CD4-positive, alpha-beta T cell treated with Interleukin-17A for 1 hour (primary cell): ENCODE measurements around the gene CKM.
"Not testable (repeated sequence)": the region's sequence is repeated elsewhere in the genome, so short reads cannot be mapped to it uniquely, and the experiment has no call there.

Source experiments
- DNase-seq: peaks from one replicate; pipeline ENCODE4 v3.0.0-alpha.2; 2020

CKM gene

GRCh38 chr19:45315304-45315703 is 7.4 kb downstream of the CKM start:
- DNase-seq, result no peak

DNA sequence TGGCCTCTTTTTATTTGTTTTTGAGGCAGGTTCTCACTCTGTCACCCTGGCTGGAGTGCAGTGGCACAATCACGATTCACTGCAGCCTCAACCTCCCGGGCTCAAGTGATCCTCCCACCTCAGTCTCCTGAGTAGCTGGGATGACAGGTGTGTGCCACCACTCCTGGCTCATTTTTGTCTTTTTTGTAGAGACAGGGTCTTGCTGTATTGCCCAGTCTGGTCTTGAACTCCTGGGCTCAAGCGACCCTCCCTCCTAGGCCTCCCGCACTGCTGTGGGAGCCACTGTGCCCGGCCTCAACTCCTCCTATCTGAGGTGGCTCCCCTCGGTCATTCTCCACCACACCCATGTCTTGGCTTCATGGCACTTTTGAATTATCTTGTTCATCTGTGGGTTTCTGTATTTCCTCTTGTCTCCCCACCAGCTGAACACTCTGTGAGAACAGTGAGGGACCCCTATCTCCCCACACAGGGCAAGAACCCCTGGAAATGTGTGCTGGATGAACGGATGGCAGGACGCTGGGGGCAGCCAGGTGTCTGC is 7.9 kb downstream of the CKM start:
- no peak for DNase-seq

- not testable (repeated sequence) for DNase-seq
Observed at GRCh38 chr19:45312285-45312684, 10.4 kb downstream of the CKM start.

DNA sequence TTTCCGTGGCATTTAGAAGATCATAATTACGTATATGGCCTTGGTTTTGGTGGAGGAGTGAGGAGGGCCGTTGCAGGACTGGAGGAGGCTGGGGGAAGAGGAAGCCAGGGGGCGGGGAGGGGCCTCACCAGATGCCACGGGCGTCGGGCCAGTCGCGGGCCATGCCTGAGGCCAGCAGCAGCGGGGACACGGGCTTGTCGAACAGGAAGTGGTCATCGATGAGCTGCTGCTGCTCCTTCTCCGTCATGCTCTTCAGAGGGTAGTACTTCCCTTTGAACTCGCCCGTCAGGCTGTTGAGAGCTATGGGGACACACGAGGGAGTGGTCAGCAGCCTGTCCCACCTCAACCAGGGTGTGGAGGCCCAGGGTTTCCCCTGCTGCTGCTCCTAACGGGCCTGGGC is 11.1 kb downstream of the CKM start:
- DNase-seq, result no peak

- DNase-seq, result not testable (repeated sequence)
Observed at GRCh38 chr19:45309322-45309721, 13.4 kb downstream of the CKM start.

GRCh38 chr19:45307361-45307760 is 15.3 kb downstream of the CKM start:
- DNase-seq, result no peak

GRCh38 chr19:45306518-45307027 is 16.1 kb downstream of the CKM start:
- DNase-seq, result no peak

- DNase-seq, result no peak
Observed at GRCh38 chr19:45306040-45306439, 16.6 kb downstream of the CKM start.

DNA sequence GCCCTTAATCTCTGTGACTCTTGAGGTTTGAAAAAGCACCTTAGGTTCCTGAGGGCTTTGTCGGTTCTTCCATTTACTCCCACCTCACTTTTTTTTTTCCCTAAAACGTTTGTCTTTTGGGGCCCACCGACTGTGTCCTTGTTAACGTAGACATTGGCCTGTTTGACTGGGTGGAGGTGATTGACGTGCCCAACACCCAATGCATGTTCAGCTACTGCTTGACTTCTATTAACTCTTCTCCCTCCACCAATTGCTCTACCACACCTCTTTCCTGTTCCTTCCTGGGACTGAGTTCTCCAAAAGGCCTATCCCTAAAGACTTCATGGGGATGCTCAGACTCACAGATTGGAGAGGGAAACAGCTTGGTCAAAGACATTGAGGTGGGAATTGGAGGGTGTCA is 17.3 kb downstream of the CKM start:
- no peak for DNase-seq

DNA sequence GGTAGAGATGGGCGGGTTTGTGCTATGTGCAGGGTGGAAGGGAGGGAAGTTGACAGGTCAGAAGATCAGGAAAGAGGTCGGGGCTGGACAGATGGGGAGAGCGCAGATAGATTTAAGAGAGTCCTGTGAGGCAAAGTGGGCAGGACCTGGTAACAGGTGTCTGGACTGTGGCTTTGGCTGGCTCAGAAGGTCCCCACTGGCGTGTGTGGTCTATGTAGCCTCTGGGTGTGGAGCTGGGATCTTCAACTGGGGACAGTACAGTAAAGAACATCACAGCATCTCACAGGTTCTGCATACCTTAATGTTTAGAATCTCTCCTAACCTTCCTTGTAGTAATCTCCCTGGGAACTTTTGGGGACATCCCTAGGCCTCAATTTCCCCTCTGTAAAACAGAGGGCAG is 17.7 kb downstream of the CKM start:
- DNase-seq, result no peak

- no peak for DNase-seq
Observed at GRCh38 chr19:45304141-45304926, 18.3 kb downstream of the CKM start.

DNA sequence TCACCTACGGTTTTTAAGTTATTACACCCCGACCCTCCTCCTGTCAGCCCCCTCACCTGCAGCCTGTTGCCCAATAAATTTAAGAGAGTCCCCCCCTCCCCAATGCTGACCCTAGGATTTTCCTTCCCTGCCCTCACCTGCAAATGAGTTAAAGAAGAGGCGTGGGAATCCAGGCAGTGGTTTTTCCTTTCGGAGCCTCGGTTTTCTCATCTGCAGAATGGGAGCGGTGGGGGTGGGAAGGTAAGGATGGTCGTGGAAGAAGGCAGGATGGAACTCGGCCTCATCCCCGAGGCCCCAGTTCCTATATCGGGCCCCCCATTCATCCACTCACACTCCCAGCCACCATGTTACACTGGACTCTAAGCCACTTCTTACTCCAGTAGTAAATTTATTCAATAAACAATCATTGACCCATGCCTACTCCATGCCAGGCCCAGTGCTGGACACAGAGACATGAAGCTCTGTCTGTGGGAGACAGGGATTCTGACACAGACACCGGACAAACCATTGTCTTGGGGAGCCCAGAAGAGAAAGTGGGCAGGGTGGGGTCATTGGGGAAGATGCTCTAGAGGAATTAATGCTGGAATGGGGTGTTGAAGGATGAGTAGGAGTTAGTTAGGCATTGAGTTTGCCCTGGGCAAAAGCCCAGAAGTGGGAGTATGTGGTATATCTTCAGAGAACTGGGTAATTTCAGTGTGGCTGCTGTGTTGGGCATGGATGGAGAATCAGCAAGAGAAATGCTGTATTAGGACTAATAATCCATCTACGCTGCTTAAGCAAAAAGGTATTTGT is 19.2 kb downstream of the CKM start:
- DNase-seq, result no peak

DNA sequence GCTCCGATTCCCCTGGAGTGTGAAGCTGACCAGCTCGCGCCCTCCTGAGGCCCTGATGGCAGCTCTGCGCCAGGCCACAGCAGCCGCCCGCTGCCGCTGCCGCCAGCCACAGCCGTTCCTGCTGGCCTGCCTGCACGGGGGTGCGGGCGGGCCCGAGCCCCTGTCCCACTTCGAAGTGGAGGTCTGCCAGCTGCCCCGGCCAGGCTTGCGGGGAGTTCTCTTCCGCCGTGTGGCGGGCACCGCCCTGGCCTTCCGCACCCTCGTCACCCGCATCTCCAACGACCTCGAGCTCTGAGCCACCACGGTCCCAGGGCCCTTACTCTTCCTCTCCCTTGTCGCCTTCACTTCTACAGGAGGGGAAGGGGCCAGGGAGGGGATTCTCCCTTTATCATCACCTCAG is 20.3 kb downstream of the CKM start:
- no peak for DNase-seq

DNA sequence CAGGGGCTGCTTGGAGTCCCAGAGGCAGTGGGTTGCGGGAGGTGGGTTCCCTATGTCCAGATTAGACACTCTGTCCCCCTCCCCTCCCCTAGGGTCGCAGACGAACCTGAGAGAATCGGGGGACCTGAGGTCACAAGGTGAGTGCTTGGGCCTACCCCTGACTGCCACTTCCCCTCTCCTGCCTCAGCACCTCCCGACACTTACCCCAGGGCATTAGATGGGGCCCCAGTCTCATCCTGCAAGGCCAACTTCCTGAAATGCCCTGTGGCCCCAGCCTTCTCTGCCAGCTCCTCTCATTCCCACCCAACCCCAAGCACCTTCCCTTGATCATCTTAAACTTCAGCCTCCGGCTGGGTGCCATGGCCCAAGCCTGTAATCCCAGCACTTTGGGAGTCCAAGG is 23.0 kb downstream of the CKM start:
- DNase-seq, result no peak

DNA sequence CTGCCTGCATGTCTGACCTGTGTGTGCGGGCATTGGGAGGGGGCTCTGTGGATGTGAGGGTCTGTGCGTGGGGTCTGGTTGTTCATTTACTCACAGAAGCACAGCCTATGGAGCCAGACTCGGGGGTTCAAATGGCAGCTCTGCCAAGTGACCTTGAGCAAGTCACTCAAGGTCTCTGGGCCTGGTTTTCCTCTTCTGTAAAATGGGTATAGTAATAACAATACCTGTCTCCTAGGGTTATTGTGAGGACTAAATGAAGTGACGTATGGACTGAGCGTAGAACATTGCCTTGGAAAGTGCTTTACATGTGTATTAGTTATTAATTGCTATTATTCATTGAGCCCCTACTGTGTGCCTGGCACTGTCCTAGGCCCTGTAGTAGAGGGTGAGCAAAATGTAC is 24.4 kb downstream of the CKM start:
- no peak for DNase-seq

- DNase-seq, result no peak
Observed at GRCh38 chr19:45297674-45298073, 25.0 kb downstream of the CKM start.

- no peak for DNase-seq
Observed at GRCh38 chr19:45296355-45296754, 26.3 kb downstream of the CKM start.

GRCh38 chr19:45295873-45296272 is 26.8 kb downstream of the CKM start:
- no peak for DNase-seq

DNA sequence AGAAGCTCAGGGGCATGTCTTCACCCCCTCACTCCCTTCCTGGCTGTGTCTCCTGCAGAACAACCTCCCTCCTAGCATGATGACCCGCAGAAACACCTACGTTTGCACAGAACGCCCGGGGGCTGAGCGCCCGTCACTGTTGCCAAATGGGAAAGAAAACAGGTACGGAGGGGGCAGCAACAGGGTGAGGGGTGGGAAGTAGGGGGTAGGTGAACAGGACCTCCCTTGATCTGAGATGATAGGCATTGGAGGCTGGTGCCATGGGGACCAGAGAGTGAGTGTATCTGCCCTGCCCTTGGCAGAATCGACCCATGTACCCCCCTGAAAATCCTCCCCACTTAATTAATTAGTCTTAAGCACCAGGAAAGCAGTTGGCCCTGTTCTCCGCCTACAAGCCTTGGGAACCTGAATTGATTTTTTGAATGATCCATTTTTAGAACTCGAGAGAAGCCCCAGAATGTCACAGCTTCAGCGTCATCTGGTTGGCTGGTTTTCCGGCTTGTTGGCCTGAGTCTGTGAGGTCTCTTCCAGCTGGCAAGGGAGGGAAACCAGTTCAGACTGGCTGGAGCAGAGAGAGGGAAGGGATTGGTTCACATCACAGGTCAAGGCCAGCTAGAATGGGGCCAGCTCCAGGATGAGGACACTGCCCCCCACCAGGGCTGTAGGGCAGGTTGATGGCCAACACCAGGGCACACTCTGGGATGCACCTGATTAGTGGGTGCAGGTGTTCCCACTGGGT is 28.2 kb downstream of the CKM start:
- DNase-seq, result no peak

- DNase-seq, result no peak
Observed at GRCh38 chr19:45293682-45294081, 29.0 kb downstream of the CKM start.

DNA sequence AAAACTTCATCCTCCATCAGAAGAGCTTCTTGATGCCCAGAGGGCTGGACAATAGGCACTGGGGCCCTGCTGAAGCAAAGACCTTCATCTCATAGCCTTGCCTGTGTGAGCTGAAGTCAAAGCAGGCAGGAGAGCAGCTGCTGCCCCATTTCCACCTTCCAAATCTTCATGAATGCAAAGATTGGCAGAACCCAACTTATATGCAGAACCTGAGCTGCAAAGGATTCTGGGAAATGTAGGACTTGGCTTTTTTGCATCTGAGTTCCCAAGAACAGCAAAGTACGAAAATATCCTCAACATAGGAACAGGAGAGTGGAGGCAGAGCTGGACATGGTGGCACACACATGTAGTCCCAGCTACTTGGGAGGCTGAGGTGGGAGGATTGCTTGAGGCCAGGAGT is 30.8 kb downstream of the CKM start:
- no peak for DNase-seq

- no peak for DNase-seq
Observed at GRCh38 chr19:45290381-45290931, 32.2 kb downstream of the CKM start.
